K562 (cell line): Measurements from ENCODE around the gene SPDYE6. TPM values are rescaled to one million over a fixed set of nuclear protein-coding genes. Genes with fewer than 3 reads are reported as not detected.

ENCODE experiments used
- CBX1 ChIP-seq: sonication (generic); IDR thresholded peaks from 2 replicates; pipeline ENCODE4 v1.6.1; 2016; ENCODE audit warnings: antibody characterized with exemption, low read depth, mild to moderate bottlenecking
- CTCFL ChIP-seq: IDR thresholded peaks from 2 replicates; pipeline ENCODE4 v1.6.1; 2011; ENCODE audit warnings: borderline replicate concordance, low read depth, mild to moderate bottlenecking, moderate library complexity, low read length; ENCODE audit not compliant: insufficient read depth, poor library complexity, severe bottlenecking
- DLX4 ChIP-seq: fragments of 250-450 bp; sonication (Bioruptor Pico); IDR thresholded peaks from 2 replicates; pipeline ENCODE4 v1.6.1; 2021; ENCODE audit warnings: mild to moderate bottlenecking
- GABPA ChIP-seq: fragments of 200-800 bp; sonication (Bioruptor generic); conservative IDR thresholded peaks from 2 replicates; pipeline ENCODE4 v1.6.1; 2016; ENCODE audit warnings: low read depth, missing genetic modification characterization, missing compliant biosample characterization
- GABPB2 ChIP-seq: fragments of 250-450 bp; sonication (Bioruptor Pico); conservative IDR thresholded peaks from 2 replicates; pipeline ENCODE4 v1.5.1; 2021; ENCODE audit warnings: mild to moderate bottlenecking
- GTF3C2 ChIP-seq: IDR thresholded peaks from 3 replicates; pipeline ENCODE4 v1.6.1; 2011; ENCODE audit warnings: borderline replicate concordance, mild to moderate bottlenecking, moderate library complexity; ENCODE audit not compliant: insufficient read length; ENCODE audit errors: extremely low read depth
- HES1 ChIP-seq: fragments of 450-650 bp; IDR thresholded peaks from 2 replicates; pipeline ENCODE4 v1.6.1; 2016; ENCODE audit warnings: low read depth, mild to moderate bottlenecking, moderate library complexity
- HIVEP1 ChIP-seq: fragments of 250-450 bp; sonication (Bioruptor Pico); IDR thresholded peaks from 2 replicates; pipeline ENCODE4 v1.4.0; 2020; ENCODE audit warnings: mild to moderate bottlenecking
- HMBOX1 ChIP-seq: sonication (generic); IDR thresholded peaks from 2 replicates; pipeline ENCODE4 v1.6.1; 2016
- KLF6 ChIP-seq: fragments of 250-450 bp; sonication (Bioruptor Pico); IDR thresholded peaks from 2 replicates; pipeline ENCODE4 v1.4.0; 2020; ENCODE audit warnings: mild to moderate bottlenecking, moderate library complexity, borderline replicate concordance
- POLR3A ChIP-seq: IDR thresholded peaks from 2 replicates; pipeline ENCODE4 v1.6.1; 2011; ENCODE audit warnings: borderline replicate concordance, mild to moderate bottlenecking, moderate library complexity; ENCODE audit not compliant: insufficient read length, insufficient read depth; ENCODE audit errors: extremely low read depth
- PTRF ChIP-seq: fragments of 450-650 bp; IDR thresholded peaks from 2 replicates; pipeline ENCODE4 v1.6.1; 2016; ENCODE audit warnings: mild to moderate bottlenecking, missing genetic modification characterization, missing compliant biosample characterization
- RB1 ChIP-seq: fragments of 450-650 bp; IDR thresholded peaks from 2 replicates; pipeline ENCODE4 v1.6.1; 2017; ENCODE audit warnings: low read depth, mild to moderate bottlenecking
- RBBP5 ChIP-seq: fragments of 200-600 bp; sonication (generic); IDR thresholded peaks from 2 replicates; pipeline ENCODE4 v1.6.1; 2012; ENCODE audit warnings: borderline replicate concordance, mild to moderate bottlenecking, low read length, control low read depth, inconsistent platforms; ENCODE audit not compliant: insufficient read depth, poor library complexity, severe bottlenecking
- SIX5 ChIP-seq, 2 experiments: IDR thresholded peaks; 2 replicates each; pipeline ENCODE4 v1.6.1; 2011; ENCODE audit warnings: low read length in 2 of 2, borderline replicate concordance in 1 of 2, low read depth in 1 of 2, mild to moderate bottlenecking in 1 of 2, moderate library complexity in 1 of 2; ENCODE audit not compliant: insufficient read depth in 1 of 2
- TCF7L2 ChIP-seq: fragments of 150-350 bp; IDR thresholded peaks from 2 replicates; pipeline ENCODE4 v1.6.1; 2016; ENCODE audit warnings: low read depth, mild to moderate bottlenecking, low read length, moderate library complexity
- WHSC1 ChIP-seq: IDR thresholded peaks from one replicate; pipeline ENCODE4 v1.6.1; 2012; ENCODE audit warnings: low read length, control low read depth, inconsistent platforms
- XRCC3 ChIP-seq: fragments of 450-650 bp; IDR thresholded peaks from 2 replicates; pipeline ENCODE4 v1.6.1; 2017; ENCODE audit warnings: mild to moderate bottlenecking, moderate library complexity
- YBX1 ChIP-seq: fragments of 450-650 bp; IDR thresholded peaks from 2 replicates; pipeline ENCODE4 v1.7.1; 2016; ENCODE audit warnings: mild to moderate bottlenecking
- polyA plus RNA-seq, 8 experiments: library from polyadenylated mRNA; depleted of rRNA in 4 of 8; stranded (reverse) in 5 of 8; unstranded in 3 of 8; fragments of >200 nt; fragmentation: Nextera tagmentation in 2 of 8; fragmentation: Illumina TruSeq in 1 of 8; extraction: Ambion mirVana in 2 of 8; extraction: Trizol in 1 of 8; gene quantifications; 2 replicates each; pipeline versions ENCODE4 v1.2.1 to v1.2.3, GENCODE V29; 2011 to 2014; ENCODE audit warnings: inconsistent platforms in 1 of 8, missing spikeins in 1 of 8
- total RNA-seq, 7 experiments: library from RNA; depleted of rRNA in 6 of 7; stranded (reverse); fragments of >200 nt in 6 of 7; fragmentation: Illumina TruSeq in 2 of 7; extraction: Trizol in 2 of 7; gene quantifications; 2 replicates each; pipeline versions ENCODE4 v1.2.1 to v1.2.3, GENCODE V29; 2011 to 2021; ENCODE audit warnings: low replicate concordance in 1 of 7

The SPDYE6 gene
- total and polyA plus RNA-seq, 9 of the 15 experiments (the other 6 are each of a cell fraction or from before 2014, with no cell fraction given) = 0.24 to 0.35 TPM; not detected in 7

- TF ChIP-seq HES1 = no peak
- no peak for TF ChIP-seq XRCC3
- no peak for TF ChIP-seq PTRF (tag)
- TF ChIP-seq DLX4 = no peak
- TF ChIP-seq CTCFL = no peak
- peak; percentile 50; the same call in 1 of the 2 replicates for TF ChIP-seq GABPA
- peak; percentile 36; the same call in 1 of the 2 replicates for TF ChIP-seq RB1
- no peak for TF ChIP-seq CBX1
- no peak for TF ChIP-seq WHSC1
- no peak for TF ChIP-seq HMBOX1
- TF ChIP-seq POLR3A = no peak
- TF ChIP-seq SIX5 (IDR thresholded peaks at IDR 0.05; ENCODE audit: borderline replicate concordance in 1 of 2, insufficient read depth in 1 of 2, low read depth in 1 of 2, low read length in 2 of 2) = peak in 1 of 2 experiments; percentile 32; a peak in 1 of 4 replicates
- TF ChIP-seq GTF3C2 = no peak
- no peak for TF ChIP-seq KLF6 (CRISPR knock-in tag)
- TF ChIP-seq RBBP5 = peak; percentile 94
- peak; percentile 23; the same call in 1 of the 2 replicates for TF ChIP-seq TCF7L2
- TF ChIP-seq HIVEP1 (CRISPR knock-in tag) = no peak
- TF ChIP-seq GABPB2 = no peak
- no peak for TF ChIP-seq YBX1
Measured at GRCh38 chr7:102395873-102396709, 39.8 kb upstream of the SPDYE6 start, which contains the start of gene PRKRIP1 (continued).
